MCF 10A (cell line): ENCODE results near the gene PLOD2. TPM values are rescaled to one million over a fixed set of nuclear protein-coding genes. Genes with fewer than 3 reads are reported as not detected.

ENCODE experiments used
- BruUV-seq: library from RNA; stranded (reverse); fragments of 400-500 nt; replicated peaks from 2 replicates; lab custom pipeline; 2021; lab: Mats Ljungman, UMichigan
- CTCF ChIA-PET: fragments of 300-600 bp; sonication (Branson Sonifier 250); formaldehyde crosslinking; extraction: SDS; loops from one replicate; lab custom pipeline; 2021; ENCODE audit warnings: antibody characterized with exemption, inconsistent platforms; lab: Yijun Ruan, JAX
- POLR2A ChIA-PET: fragments of 300-600, 350-650 bp; sonication (Branson Sonifier 250); formaldehyde crosslinking; extraction: SDS; loops from one replicate; lab custom pipeline; 2020; ENCODE audit warnings: antibody characterized with exemption, inconsistent platforms; lab: Yijun Ruan, JAX
- DNase-seq: peaks from one replicate; pipeline ENCODE4 v3.0.0-alpha.2; 2018; ENCODE audit not compliant: unreplicated experiment
- H3K27ac Mint-ChIP-seq: one replicate; pipeline ENCODE4 v1.8.0; 2022; ENCODE audit warnings: mild to moderate bottlenecking, low read depth, mixed read lengths; ENCODE audit not compliant: unreplicated experiment
- H3K27me3 Mint-ChIP-seq: one replicate; pipeline ENCODE4 v1.8.0; 2022; ENCODE audit warnings: mixed read lengths; ENCODE audit not compliant: insufficient read depth, unreplicated experiment
- H3K36me3 Mint-ChIP-seq: one replicate; pipeline ENCODE4 v1.8.0; 2022; ENCODE audit warnings: mild to moderate bottlenecking, moderate library complexity, mixed read lengths; ENCODE audit not compliant: insufficient read depth, unreplicated experiment
- H3K4me1 Mint-ChIP-seq: one replicate; pipeline ENCODE4 v1.8.0; 2022; ENCODE audit warnings: mixed read lengths; ENCODE audit not compliant: insufficient read depth, unreplicated experiment
- H3K4me3 Mint-ChIP-seq: one replicate; pipeline ENCODE4 v1.8.0; 2022; ENCODE audit warnings: mild to moderate bottlenecking, moderate library complexity, mixed read lengths; ENCODE audit not compliant: unreplicated experiment
- H3K9me3 Mint-ChIP-seq: one replicate; pipeline ENCODE4 v1.8.0; 2022; ENCODE audit warnings: mixed read lengths; ENCODE audit not compliant: unreplicated experiment
- intact Hi-C: fragments of 100-400 bp; cut with micrococcal nuclease; formaldehyde crosslinking; loops from 2 replicates; pipeline ENCODE4 v1.14.1; 2022
- total RNA-seq: library from RNA; stranded (reverse); gene quantifications from 2 replicates; pipeline ENCODE4 v1.2.3, GENCODE V29; 2022
- TF ChIP-seq, protein P1 (sequence below): fragments of 200-600 bp; IDR thresholded peaks from one replicate; pipeline ENCODE4 v1.8.0; 2022; ENCODE audit warnings: antibody characterized with exemption, mild to moderate bottlenecking; ENCODE audit not compliant: unreplicated experiment

Gene PLOD2
- total RNA-seq, 1 experiment from 2014 or later = 149 TPM

- H3K36me3 Mint-ChIP-seq = peaks cover 39% of the 10 kb centered on the region
- H3K27ac Mint-ChIP-seq = no peak overlapping the region
- ChIA-PET POLR2A (interaction anchor here (0.6 kb wide), 1 partner anchor 77 kb away, joined by 3 read pairs; no protein-coding TSS in a partner anchor), CTCF (interaction anchor here (0.6 kb wide), 1 partner anchor 22 kb away, joined by 3 read pairs; no protein-coding TSS in a partner anchor)
- intact Hi-C loops = no loop called here
- H3K4me1 Mint-ChIP-seq = no peaks in the 10 kb centered on the region
- no peaks in the 10 kb centered on the region for H3K27me3 Mint-ChIP-seq
- H3K4me3 Mint-ChIP-seq = no peak overlapping the region
- TF ChIP-seq, protein P1, sequence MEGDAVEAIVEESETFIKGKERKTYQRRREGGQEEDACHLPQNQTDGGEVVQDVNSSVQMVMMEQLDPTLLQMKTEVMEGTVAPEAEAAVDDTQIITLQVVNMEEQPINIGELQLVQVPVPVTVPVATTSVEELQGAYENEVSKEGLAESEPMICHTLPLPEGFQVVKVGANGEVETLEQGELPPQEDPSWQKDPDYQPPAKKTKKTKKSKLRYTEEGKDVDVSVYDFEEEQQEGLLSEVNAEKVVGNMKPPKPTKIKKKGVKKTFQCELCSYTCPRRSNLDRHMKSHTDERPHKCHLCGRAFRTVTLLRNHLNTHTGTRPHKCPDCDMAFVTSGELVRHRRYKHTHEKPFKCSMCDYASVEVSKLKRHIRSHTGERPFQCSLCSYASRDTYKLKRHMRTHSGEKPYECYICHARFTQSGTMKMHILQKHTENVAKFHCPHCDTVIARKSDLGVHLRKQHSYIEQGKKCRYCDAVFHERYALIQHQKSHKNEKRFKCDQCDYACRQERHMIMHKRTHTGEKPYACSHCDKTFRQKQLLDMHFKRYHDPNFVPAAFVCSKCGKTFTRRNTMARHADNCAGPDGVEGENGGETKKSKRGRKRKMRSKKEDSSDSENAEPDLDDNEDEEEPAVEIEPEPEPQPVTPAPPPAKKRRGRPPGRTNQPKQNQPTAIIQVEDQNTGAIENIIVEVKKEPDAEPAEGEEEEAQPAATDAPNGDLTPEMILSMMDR = no peak
- no peaks in the 10 kb centered on the region for H3K9me3 Mint-ChIP-seq
- DNase-seq = no peak
- BruUV-seq = no TSS peak
Observed at GRCh38 chr3:146087116-146087515, 73.9 kb downstream of the PLOD2 start.

GRCh38 chr3:146086211-146086610, 74.8 kb downstream of the PLOD2 start:
- no peaks in the 10 kb centered on the region for H3K9me3 Mint-ChIP-seq
- DNase-seq = no peak
- no peak overlapping the region for H3K27ac Mint-ChIP-seq
- intact Hi-C loops = no loop called here
- TF ChIP-seq, protein P1 = no peak
- no peaks in the 10 kb centered on the region for H3K4me1 Mint-ChIP-seq
- ChIA-PET CTCF (no interaction called here), POLR2A (no interaction called here)
- no peak overlapping the region for H3K4me3 Mint-ChIP-seq
- H3K27me3 Mint-ChIP-seq = no peaks in the 10 kb centered on the region
- H3K36me3 Mint-ChIP-seq = peaks cover 39% of the 10 kb centered on the region
- BruUV-seq = no TSS peak

GRCh38 chr3:146085678-146086077, 75.3 kb downstream of the PLOD2 start:
- POLR2A ChIA-PET = no interaction called here
- Mint-ChIP-seq H3K27ac (no peak overlapping the region), H3K27me3 (no peaks in the 10 kb centered on the region), H3K9me3 (no peaks in the 10 kb centered on the region), H3K4me1 (no peaks in the 10 kb centered on the region), H3K4me3 (no peak overlapping the region), H3K36me3 (peaks cover 41% of the 10 kb centered on the region)
- intact Hi-C loops = no loop called here
- CTCF ChIA-PET = interaction anchor here (0.8 to 1.2 kb wide), 2 partner anchors 9 to 101 kb away, joined by 3 to 4 read pairs; no protein-coding TSS in a partner anchor
- TF ChIP-seq, protein P1 = no peak
- DNase-seq = no peak
- no TSS peak for BruUV-seq

- TF ChIP-seq, protein P1 = no peak
- no peak for DNase-seq
- POLR2A ChIA-PET = no interaction called here
- Mint-ChIP-seq H3K27ac (no peak overlapping the region), H3K4me3 (no peak overlapping the region), H3K9me3 (no peaks in the 10 kb centered on the region), H3K36me3 (peaks cover 50% of the 10 kb centered on the region), H3K27me3 (no peaks in the 10 kb centered on the region), H3K4me1 (no peaks in the 10 kb centered on the region)
- BruUV-seq = no TSS peak
- CTCF ChIA-PET = interaction anchor here (0.8 to 6.3 kb wide), 4 partner anchors 14 to 250 kb away, joined by 3 to 33 read pairs (median 3); no protein-coding TSS in a partner anchor
- intact Hi-C loops = no loop called here
Observed at GRCh38 chr3:146080578-146080977, 80.4 kb downstream of the PLOD2 start.
